Measurements from ENCODE around the gene IFT81.

The IFT81 gene

GRCh38 chr12:110182281-110182680 is 58.1 kb downstream of the IFT81 start:
- TF ChIP-seq CTCF (IDR thresholded peaks at IDR 0.05; ENCODE audit: low read depth, low read length, missing control alignments) = no peak
- H3K4me3 ChIP-seq (replicated peaks; ENCODE audit: low read depth, low read length) = no peak overlapping the region
- no peak for DNase-seq (ENCODE audit: extremely low read depth, low read depth)

GRCh38 chr12:110183386-110183785 is 59.2 kb downstream of the IFT81 start:
- no peak for TF ChIP-seq CTCF (IDR thresholded peaks at IDR 0.05; ENCODE audit: low read depth, low read length, missing control alignments)
- no peak overlapping the region for H3K4me3 ChIP-seq (replicated peaks; ENCODE audit: low read depth, low read length)
- no peak for DNase-seq (ENCODE audit: extremely low read depth, low read depth)

GRCh38 chr12:110185626-110186025 is 61.5 kb downstream of the IFT81 start:
- H3K4me3 ChIP-seq (replicated peaks; ENCODE audit: low read depth, low read length) = no peak overlapping the region
- no peak for DNase-seq (ENCODE audit: extremely low read depth, low read depth)
- no peak for TF ChIP-seq CTCF (IDR thresholded peaks at IDR 0.05; ENCODE audit: low read depth, low read length, missing control alignments)

- DNase-seq (ENCODE audit: extremely low read depth, low read depth) = no peak
- TF ChIP-seq CTCF (IDR thresholded peaks at IDR 0.05; ENCODE audit: low read depth, low read length, missing control alignments) = no peak
- H3K4me3 ChIP-seq (replicated peaks; ENCODE audit: low read depth, low read length) = no peak overlapping the region
Measured at GRCh38 chr12:110186059-110186458, 61.9 kb downstream of the IFT81 start.

- no peak for TF ChIP-seq CTCF (IDR thresholded peaks at IDR 0.05; ENCODE audit: low read depth, low read length, missing control alignments)
- no peak for DNase-seq (ENCODE audit: extremely low read depth, low read depth)
- no peak overlapping the region for H3K4me3 ChIP-seq (replicated peaks; ENCODE audit: low read depth, low read length)
Measured at GRCh38 chr12:110193196-110193595, 69.0 kb downstream of the IFT81 start.

GRCh38 chr12:110197003-110197402 is 72.8 kb downstream of the IFT81 start:
- TF ChIP-seq CTCF (IDR thresholded peaks at IDR 0.05; ENCODE audit: low read depth, low read length, missing control alignments) = no peak
- no peak overlapping the region for H3K4me3 ChIP-seq (replicated peaks; ENCODE audit: low read depth, low read length)
- DNase-seq (ENCODE audit: extremely low read depth, low read depth) = no peak

- DNase-seq (ENCODE audit: extremely low read depth, low read depth) = no peak
- no peak for TF ChIP-seq CTCF (IDR thresholded peaks at IDR 0.05; ENCODE audit: low read depth, low read length, missing control alignments)
- no peak overlapping the region for H3K4me3 ChIP-seq (replicated peaks; ENCODE audit: low read depth, low read length)
Measured at GRCh38 chr12:110198386-110198785, 74.2 kb downstream of the IFT81 start.

Measured in HFF-Myc (cell line).